Mucosa of descending colon (tissue), 3 donors: ENCODE results near the gene TSPAN18. TPM values are rescaled to one million over a fixed set of nuclear protein-coding genes. Genes with fewer than 3 reads are reported as not detected.

ENCODE experiments used
- ATAC-seq: fragments of 200-7000 bp; cut with Tn5 transposase; one replicate; pipeline ENCODE4 v1.9.1; 2020; ENCODE audit warnings: mild to moderate bottlenecking, moderate library complexity
- DNase-seq, 3 donors: peaks; one replicate each; pipeline ENCODE4 v3.0.0-alpha.2; 2020
- H3K36me3 ChIP-seq: fragments of 200-600 bp; one replicate; pipeline ENCODE4 v1.8.0; 2021; ENCODE audit warnings: low read depth, mild to moderate bottlenecking
- H3K4me1 ChIP-seq: fragments of 200-600 bp; one replicate; pipeline ENCODE4 v1.8.0; 2021; ENCODE audit warnings: low read depth, mild to moderate bottlenecking
- H3K4me3 ChIP-seq: fragments of 200-600 bp; one replicate; pipeline ENCODE4 v1.8.0; 2021; ENCODE audit warnings: mild to moderate bottlenecking
- H3K9me3 ChIP-seq: fragments of 200-600 bp; one replicate; pipeline ENCODE4 v1.8.0; 2021; ENCODE audit warnings: mild to moderate bottlenecking
- CTCF ChIP-seq: fragments of 200-600 bp; IDR thresholded peaks from one replicate; pipeline ENCODE4 v1.8.0; 2022; ENCODE audit warnings: antibody characterized with exemption, mild to moderate bottlenecking
- intact Hi-C, 2 donors: fragments of 100-400 bp; cut with DNase I in 1 of 2; cut with micrococcal nuclease in 1 of 2; formaldehyde crosslinking; loops; one replicate each; pipeline versions ENCODE4 v1.11.0 to v1.11.1; 2022; cut with DNase I, micrococcal nuclease
- total RNA-seq, 3 donors: library from RNA; stranded (reverse); fragmentation: NEBNext Ultra II Directional in 2 of 3; extraction: Animal tissue kit (Norgen Biotek cat#: 25700) in 2 of 3; gene quantifications; one replicate each; pipeline versions ENCODE4 v1.2.1 to v1.2.4, GENCODE V29; 2021 to 2023
- donor health status: DM: no; HTN: no; CAD: no; lungs with moderate emphysema.
- donor health status: DM: no; HTN: no; CAD: no.
- donor health status: DM: no; HTN: yes; CAD: no.

Gene TSPAN18
- total RNA-seq, 3 donors from 2014 or later, result 3.6 to 63.2 (median 8.5) TPM

- H3K4me1 ChIP-seq, result no peaks in the 10 kb centered on the region
- H3K36me3 ChIP-seq, result no peaks in the 10 kb centered on the region
- H3K4me3 ChIP-seq, result no peak overlapping the region
- H3K9me3 ChIP-seq, result no peaks in the 10 kb centered on the region
- no peak for TF ChIP-seq CTCF
- ATAC-seq, result no peak
- DNase-seq, result no peak
- intact Hi-C loops, result no loop called here
These were observed 110.9 kb downstream of the TSPAN18 start for GRCh38 chr11:44837661-44838060.

- Histone ChIP-seq H3K36me3 (no peaks in the 10 kb centered on the region), H3K4me3 (no peak overlapping the region), H3K4me1 (no peaks in the 10 kb centered on the region), H3K9me3 (no peaks in the 10 kb centered on the region)
- ATAC-seq, result no peak
- intact Hi-C loops, result no loop called here
- no peak for TF ChIP-seq CTCF
- DNase-seq, result no peak
These were observed 112.8 kb downstream of the TSPAN18 start for GRCh38 chr11:44839458-44840084.

GRCh38 chr11:44840085-44840478 lies 113.3 kb downstream of the TSPAN18 start:
- H3K9me3 ChIP-seq, result no peaks in the 10 kb centered on the region
- no peaks in the 10 kb centered on the region for H3K4me1 ChIP-seq
- ATAC-seq (no peak), DNase-seq (no peak)
- no peak overlapping the region for H3K4me3 ChIP-seq
- no peak for TF ChIP-seq CTCF
- no peaks in the 10 kb centered on the region for H3K36me3 ChIP-seq
- intact Hi-C loops, result no loop called here

- Histone ChIP-seq H3K4me3 (no peak overlapping the region), H3K36me3 (no peaks in the 10 kb centered on the region), H3K4me1 (no peaks in the 10 kb centered on the region), H3K9me3 (no peaks in the 10 kb centered on the region)
- no peak for TF ChIP-seq CTCF
- no peak for DNase-seq
- intact Hi-C loops, result no loop called here
- no peak for ATAC-seq
These were observed 113.9 kb downstream of the TSPAN18 start for GRCh38 chr11:44840521-44841251.

GRCh38 chr11:44842220-44842619 lies 115.5 kb downstream of the TSPAN18 start:
- H3K4me3 ChIP-seq, result no peak overlapping the region
- intact Hi-C loops, result no loop called here
- H3K36me3 ChIP-seq, result no peaks in the 10 kb centered on the region
- ATAC-seq (no peak), DNase-seq (no peak)
- H3K9me3 ChIP-seq, result peaks cover 1% of the 10 kb centered on the region
- H3K4me1 ChIP-seq, result no peaks in the 10 kb centered on the region
- no peak for TF ChIP-seq CTCF
